NK-92 treated with Interleukin-12 subunit alpha and Interleukin-12 subunit beta, amount 100 ng/mL, for 24 hours (cell line): Measurements from ENCODE around the gene PLEKHJ1.

Experiments
- DNase-seq: peaks from one replicate; lab custom pipeline; 2025; lab: John Stamatoyannopoulos, UW

The PLEKHJ1 gene

GRCh38 chr19:2197270-2197669 is 38.9 kb downstream of the PLEKHJ1 start:
- DNase-seq, result no peak

GRCh38 chr19:2195914-2196313 is 40.2 kb downstream of the PLEKHJ1 start:
- no peak for DNase-seq

DNA sequence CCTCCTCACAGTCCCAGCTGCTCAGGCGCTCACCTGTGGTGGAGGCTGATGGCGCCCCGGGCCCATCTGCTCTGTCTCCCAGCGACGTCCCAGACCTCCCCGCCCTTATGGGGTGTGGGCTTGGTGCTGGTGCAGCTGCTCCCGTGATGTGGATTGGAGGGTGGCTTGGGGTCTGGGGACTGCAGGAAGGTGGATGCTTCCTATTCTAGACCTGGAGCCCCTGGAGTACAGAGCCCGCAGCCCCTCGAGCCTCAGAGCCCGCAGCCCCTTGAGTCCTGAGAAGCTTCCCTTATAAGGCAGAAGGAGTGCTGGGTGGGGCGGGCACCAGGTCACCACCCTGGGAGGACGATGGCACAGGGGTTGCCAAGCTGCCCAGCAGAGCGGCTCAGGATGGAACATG is 40.8 kb downstream of the PLEKHJ1 start:
- DNase-seq, result no peak

- no peak for DNase-seq
Measured at GRCh38 chr19:2194513-2195078, 41.5 kb downstream of the PLEKHJ1 start.

- DNase-seq, result no peak
Measured at GRCh38 chr19:2193807-2194206, 42.3 kb downstream of the PLEKHJ1 start.

GRCh38 chr19:2192862-2193261 is 43.3 kb downstream of the PLEKHJ1 start:
- DNase-seq, result no peak

- DNase-seq, result no peak
Measured at GRCh38 chr19:2191456-2192310, 44.4 kb downstream of the PLEKHJ1 start.

GRCh38 chr19:2190848-2191455 is 45.2 kb downstream of the PLEKHJ1 start:
- DNase-seq, result no peak

DNA sequence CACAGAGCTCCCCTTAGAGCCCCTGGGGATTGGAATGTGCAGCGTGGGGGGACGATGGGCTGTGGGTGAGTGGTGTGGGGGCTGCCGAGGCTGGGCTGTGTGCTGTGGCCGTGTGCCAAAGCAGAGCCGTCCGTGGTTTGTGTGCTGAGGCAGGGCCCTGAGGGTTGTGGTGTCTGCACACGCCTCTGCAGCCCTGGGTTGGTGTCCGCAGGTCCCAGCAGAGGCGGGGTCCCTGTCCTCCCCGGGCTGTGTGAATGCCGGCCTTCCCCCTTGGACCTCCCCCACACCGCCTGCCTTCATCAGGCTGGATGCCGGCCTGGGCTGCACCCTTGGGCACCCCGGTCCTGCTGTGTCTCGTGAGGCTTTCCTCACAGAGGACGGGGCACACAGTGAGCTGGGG is 46.2 kb downstream of the PLEKHJ1 start:
- no peak for DNase-seq

- DNase-seq, result no peak
Measured at GRCh38 chr19:2188708-2189385, 47.3 kb downstream of the PLEKHJ1 start.

GRCh38 chr19:2187159-2187558 is 49.0 kb downstream of the PLEKHJ1 start:
- DNase-seq, result no peak

DNA sequence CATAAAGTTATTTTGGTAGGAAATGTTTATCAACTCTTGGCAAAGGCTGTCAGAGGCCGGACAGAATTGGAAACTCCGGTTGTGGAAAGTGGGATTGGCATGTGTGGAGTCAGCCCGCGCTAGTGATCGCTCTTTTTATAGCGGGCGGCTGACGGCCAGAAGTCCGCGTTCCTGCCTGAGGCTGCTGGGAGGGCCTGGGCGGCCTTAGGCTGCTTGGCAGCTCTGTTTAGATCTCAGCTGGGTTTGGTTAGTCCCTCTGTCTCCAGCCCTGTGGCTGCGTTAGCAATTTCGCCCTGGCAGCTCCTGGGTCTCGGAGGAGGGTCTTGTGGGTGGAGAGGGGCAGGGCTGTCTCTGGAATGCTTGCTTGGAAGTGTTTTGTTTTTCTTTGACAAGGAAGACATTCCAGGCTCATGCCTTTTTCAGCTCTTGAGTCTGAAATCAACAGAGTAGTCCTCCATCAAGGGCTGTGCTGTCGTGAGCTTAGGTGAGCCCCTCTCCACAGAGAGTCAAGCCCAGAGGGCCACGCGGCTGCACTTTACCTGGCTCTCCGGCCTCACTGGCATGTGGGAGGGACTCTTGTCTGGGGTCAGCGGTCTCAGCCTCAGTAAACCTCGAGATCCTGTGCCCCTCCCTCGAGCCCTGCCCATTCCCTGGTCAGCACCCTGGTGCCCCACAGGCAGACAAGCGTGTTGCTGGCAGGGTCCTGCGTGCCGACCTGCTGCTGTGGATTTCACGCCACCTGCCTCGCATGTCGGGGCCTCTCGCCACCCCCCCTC is 49.9 kb downstream of the PLEKHJ1 start:
- DNase-seq, result no peak

DNA sequence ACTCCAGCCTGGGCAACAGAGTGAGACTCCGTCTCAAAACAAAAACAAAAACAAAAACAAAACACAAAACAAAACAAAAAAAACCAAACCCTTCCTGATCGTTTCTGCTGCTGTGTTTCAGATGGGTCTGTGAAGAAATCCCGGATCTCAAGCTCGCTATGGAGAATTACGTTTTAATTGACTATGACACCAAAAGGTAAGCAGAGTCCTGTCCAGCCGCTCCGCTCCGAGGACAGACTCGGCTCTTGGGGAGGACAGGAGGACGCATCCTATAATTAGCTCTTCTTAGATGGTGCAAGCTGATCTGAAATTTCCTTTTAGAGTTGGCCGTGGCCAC is 50.4 kb downstream of the PLEKHJ1 start:
- no peak for DNase-seq

GRCh38 chr19:2184422-2184975 is 51.6 kb downstream of the PLEKHJ1 start:
- DNase-seq, result no peak
